ENCODE data around the gene GSG1. TPM values are rescaled to one million over a fixed set of nuclear protein-coding genes. Genes with fewer than 3 reads are reported as not detected.
A peak's percentile ranks its signal among the peaks of the same experiment; 100 is the strongest.

Gene GSG1
- total RNA-seq = not detected
- total RNA-seq (2013) = not detected

DNA sequence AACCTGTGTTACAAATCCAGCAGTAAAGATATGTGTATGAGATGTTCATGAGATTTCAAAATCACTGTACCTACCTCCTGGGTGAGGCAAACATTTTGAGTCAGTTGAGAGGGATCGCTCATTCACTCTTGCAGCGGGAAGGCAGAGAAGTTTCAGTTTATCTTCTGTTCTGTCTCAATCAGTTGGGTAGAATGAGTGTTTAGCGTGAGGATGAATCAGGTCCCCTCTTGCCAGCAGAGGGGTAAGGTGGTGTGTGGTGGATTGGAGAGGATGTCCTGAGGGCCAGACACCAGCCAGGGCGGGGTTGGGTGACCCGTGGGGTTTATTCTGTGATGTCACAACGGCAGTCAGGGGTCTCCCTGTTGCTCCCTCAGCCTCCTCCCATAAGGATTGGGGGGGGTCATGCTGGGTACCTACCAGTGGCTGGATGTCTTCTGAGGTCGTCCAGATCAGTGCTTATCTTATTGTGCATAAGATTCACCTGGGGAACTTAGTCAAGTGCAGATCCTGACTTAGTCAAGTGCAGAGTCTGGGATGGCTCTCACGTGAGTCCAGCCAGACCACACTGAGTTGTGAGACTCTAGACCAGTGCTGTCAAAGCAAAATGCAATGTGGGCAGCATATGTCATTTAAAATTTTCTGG, at the start of gene GSG1:
TSS of gene GSG1 (minus strand) at position 277 of the 643 bp plus-strand sequence. CDS start at position 122, 155 bp downstream.
- peaks cover 22% of the 10 kb centered on the region for H3K4me1 ChIP-seq (ENCODE audit: control insufficient read depth, insufficient read depth, low read length)
- H3K27me3 ChIP-seq (ENCODE audit: control insufficient read depth, insufficient read depth, low read length) = no peaks in the 10 kb centered on the region
- WGBS (ENCODE audit: insufficient coverage) = 79% methylated on average over 7 of the region's 8 CpGs
- Mint-ChIP-seq H3K36me3 (no peaks in the 10 kb centered on the region), H3K27me3 (ENCODE audit: low read depth in 2 of 2) (peaks cover 6 to 7% of the 10 kb centered on the region in 2 donors), H3K4me1 (peaks cover 30 to 35% of the 10 kb centered on the region in 2 donors), H3K4me3 (peak within 1 kb of the TSS; percentile 90), H3K27ac (peak within 1 kb of the TSS; percentile 82 to 97), H3K9me3 (no peaks in the 10 kb centered on the region)
- DNase-seq (peak in 1 of 2 donors; percentile 9), ATAC-seq (no peak)
- intact Hi-C loops (cut with micrococcal nuclease) = loop anchor here (5.0 kb wide), 2 partner anchors 386 to 1669 kb away; partner anchors contain the start of gene CDKN1B
- no peaks in the 10 kb centered on the region for H3K36me3 ChIP-seq (ENCODE audit: control insufficient read depth, insufficient read depth, low read length)
- H3K9me3 ChIP-seq (ENCODE audit: control insufficient read depth, insufficient read depth, low read length) = no peaks in the 10 kb centered on the region
- TF ChIP-seq, protein P1, sequence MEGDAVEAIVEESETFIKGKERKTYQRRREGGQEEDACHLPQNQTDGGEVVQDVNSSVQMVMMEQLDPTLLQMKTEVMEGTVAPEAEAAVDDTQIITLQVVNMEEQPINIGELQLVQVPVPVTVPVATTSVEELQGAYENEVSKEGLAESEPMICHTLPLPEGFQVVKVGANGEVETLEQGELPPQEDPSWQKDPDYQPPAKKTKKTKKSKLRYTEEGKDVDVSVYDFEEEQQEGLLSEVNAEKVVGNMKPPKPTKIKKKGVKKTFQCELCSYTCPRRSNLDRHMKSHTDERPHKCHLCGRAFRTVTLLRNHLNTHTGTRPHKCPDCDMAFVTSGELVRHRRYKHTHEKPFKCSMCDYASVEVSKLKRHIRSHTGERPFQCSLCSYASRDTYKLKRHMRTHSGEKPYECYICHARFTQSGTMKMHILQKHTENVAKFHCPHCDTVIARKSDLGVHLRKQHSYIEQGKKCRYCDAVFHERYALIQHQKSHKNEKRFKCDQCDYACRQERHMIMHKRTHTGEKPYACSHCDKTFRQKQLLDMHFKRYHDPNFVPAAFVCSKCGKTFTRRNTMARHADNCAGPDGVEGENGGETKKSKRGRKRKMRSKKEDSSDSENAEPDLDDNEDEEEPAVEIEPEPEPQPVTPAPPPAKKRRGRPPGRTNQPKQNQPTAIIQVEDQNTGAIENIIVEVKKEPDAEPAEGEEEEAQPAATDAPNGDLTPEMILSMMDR (IDR thresholded peaks at IDR 0.05) = no peak
- no peak within 1 kb of the TSS for H3K27ac ChIP-seq (ENCODE audit: low read length)
- no peak within 1 kb of the TSS for H3K4me3 ChIP-seq (ENCODE audit: low read length)

DNA sequence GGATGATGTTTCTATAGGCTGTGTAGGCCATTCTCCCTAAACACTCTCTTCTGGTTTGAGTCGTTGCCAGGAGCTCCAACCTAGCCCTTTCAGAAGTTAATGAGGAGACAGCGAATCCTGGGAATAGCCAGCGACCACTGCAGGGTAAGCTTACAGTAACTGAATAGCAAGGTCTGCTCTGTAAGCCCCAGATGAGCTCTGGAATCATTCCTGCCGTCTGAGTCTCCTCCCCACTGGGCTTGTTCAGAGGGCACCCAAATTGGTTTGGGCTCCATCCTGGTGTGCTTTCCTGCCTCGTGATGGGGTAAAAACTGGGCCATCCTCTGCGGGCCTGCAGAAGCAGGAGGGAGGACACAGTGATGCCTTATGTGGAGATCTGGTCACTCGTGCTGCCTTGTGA, 49.7 kb upstream of the GSG1 start:
- Mint-ChIP-seq H3K36me3 (no peaks in the 10 kb centered on the region), H3K27ac (no peak overlapping the region), H3K4me3 (no peak overlapping the region), H3K4me1 (no peaks in the 10 kb centered on the region), H3K27me3 (ENCODE audit: low read depth in 2 of 2) (peaks cover 12 to 45% of the 10 kb centered on the region in 2 donors), H3K9me3 (no peaks in the 10 kb centered on the region)
- WGBS (ENCODE audit: insufficient coverage) = 84% methylated on average over 7 of the region's 7 CpGs
- no peak overlapping the region for H3K4me3 ChIP-seq (ENCODE audit: low read length)
- TF ChIP-seq, protein P1 (IDR thresholded peaks at IDR 0.05) = no peak
- no peak for DNase-seq
- H3K36me3 ChIP-seq (ENCODE audit: control insufficient read depth, insufficient read depth, low read length) = no peaks in the 10 kb centered on the region
- no peaks in the 10 kb centered on the region for H3K9me3 ChIP-seq (ENCODE audit: control insufficient read depth, insufficient read depth, low read length)
- no peak for ATAC-seq
- H3K27me3 ChIP-seq (ENCODE audit: control insufficient read depth, insufficient read depth, low read length) = no peaks in the 10 kb centered on the region
- H3K27ac ChIP-seq (ENCODE audit: low read length) = no peak overlapping the region
- intact Hi-C loops (cut with micrococcal nuclease) = no loop called here
- H3K4me1 ChIP-seq (ENCODE audit: control insufficient read depth, insufficient read depth, low read length) = no peaks in the 10 kb centered on the region

DNA sequence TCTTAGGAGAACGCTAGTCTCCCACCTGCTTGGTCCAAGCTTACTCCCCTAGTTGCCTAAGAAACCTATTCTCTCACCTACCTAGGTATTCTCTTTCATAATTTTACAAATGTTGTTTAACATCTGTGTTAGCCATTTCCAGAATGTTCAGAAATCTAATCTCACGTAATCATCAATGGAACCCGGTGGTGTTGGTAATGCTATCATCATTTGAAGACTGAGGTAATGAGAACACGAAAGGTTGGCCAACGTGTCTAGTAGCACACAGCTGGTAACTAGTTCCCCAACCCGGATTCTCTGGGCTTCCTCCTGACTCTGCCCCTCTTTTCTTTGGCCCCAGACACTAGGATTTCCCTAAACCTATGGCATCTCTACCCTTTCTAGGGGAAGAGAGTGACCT, 49.3 kb upstream of the GSG1 start:
- intact Hi-C loops (cut with micrococcal nuclease) = no loop called here
- TF ChIP-seq, protein P1 (IDR thresholded peaks at IDR 0.05) = no peak
- no peaks in the 10 kb centered on the region for H3K9me3 Mint-ChIP-seq
- no peak overlapping the region for H3K27ac Mint-ChIP-seq
- Histone ChIP-seq H3K27ac (ENCODE audit: low read length) (no peak overlapping the region), H3K27me3 (ENCODE audit: control insufficient read depth, insufficient read depth, low read length) (no peaks in the 10 kb centered on the region), H3K4me1 (ENCODE audit: control insufficient read depth, insufficient read depth, low read length) (no peaks in the 10 kb centered on the region), H3K9me3 (ENCODE audit: control insufficient read depth, insufficient read depth, low read length) (no peaks in the 10 kb centered on the region), H3K4me3 (ENCODE audit: low read length) (no peak overlapping the region), H3K36me3 (ENCODE audit: control insufficient read depth, insufficient read depth, low read length) (no peaks in the 10 kb centered on the region)
- H3K27me3 Mint-ChIP-seq (ENCODE audit: low read depth in 2 of 2) = peaks cover 13 to 47% of the 10 kb centered on the region in 2 donors
- no peaks in the 10 kb centered on the region for H3K4me1 Mint-ChIP-seq
- H3K4me3 Mint-ChIP-seq = no peak overlapping the region
- WGBS (ENCODE audit: insufficient coverage) = 88% methylated on average over 6 of the region's 6 CpGs
- DNase-seq = no peak
- ATAC-seq = no peak
- no peaks in the 10 kb centered on the region for H3K36me3 Mint-ChIP-seq

DNA sequence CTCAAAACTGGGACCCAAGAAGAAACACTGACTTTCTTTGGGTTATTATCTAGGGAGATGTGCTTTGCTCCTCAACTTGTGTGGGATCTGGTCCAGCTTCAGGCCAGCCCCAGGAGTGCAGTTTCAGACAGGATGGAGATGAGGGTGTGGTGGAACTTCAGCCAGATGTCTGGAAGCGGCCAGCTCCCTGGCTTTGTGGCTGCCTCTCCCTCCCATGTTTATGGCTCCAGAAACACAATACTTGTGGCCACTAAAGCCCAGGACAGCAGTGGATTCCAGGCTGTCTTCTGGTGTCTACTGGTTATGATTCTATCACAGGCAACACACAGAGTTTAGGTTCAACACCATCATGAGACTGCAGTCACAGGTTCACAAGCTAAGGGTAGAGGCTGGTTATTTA, 48.8 kb upstream of the GSG1 start:
- 92% methylated on average over 1 of the region's 1 CpG for WGBS (ENCODE audit: insufficient coverage)
- Histone ChIP-seq H3K27ac (ENCODE audit: low read length) (no peak overlapping the region), H3K4me3 (ENCODE audit: low read length) (no peak overlapping the region), H3K4me1 (ENCODE audit: control insufficient read depth, insufficient read depth, low read length) (no peaks in the 10 kb centered on the region), H3K36me3 (ENCODE audit: control insufficient read depth, insufficient read depth, low read length) (no peaks in the 10 kb centered on the region), H3K27me3 (ENCODE audit: control insufficient read depth, insufficient read depth, low read length) (no peaks in the 10 kb centered on the region), H3K9me3 (ENCODE audit: control insufficient read depth, insufficient read depth, low read length) (no peaks in the 10 kb centered on the region)
- H3K9me3 Mint-ChIP-seq = no peaks in the 10 kb centered on the region
- no peak overlapping the region for H3K4me3 Mint-ChIP-seq
- no peaks in the 10 kb centered on the region for H3K36me3 Mint-ChIP-seq
- ATAC-seq (no peak), DNase-seq (no peak)
- intact Hi-C loops (cut with micrococcal nuclease) = no loop called here
- H3K4me1 Mint-ChIP-seq = no peaks in the 10 kb centered on the region
- TF ChIP-seq, protein P1 (IDR thresholded peaks at IDR 0.05) = no peak
- peaks cover 10 to 48% of the 10 kb centered on the region in 2 donors for H3K27me3 Mint-ChIP-seq (ENCODE audit: low read depth in 2 of 2)
- no peak overlapping the region for H3K27ac Mint-ChIP-seq
